GM12878 (cell line): ENCODE data around the gene RICTOR. TPM values are rescaled to one million over a fixed set of nuclear protein-coding genes. Genes with fewer than 3 reads are reported as not detected.

Experiments
- ATAC-seq: fragments of 200-7000 bp; cut with Tn5 transposase; 3 replicates; pipeline ENCODE4 v1.9.1; 2020; ENCODE audit warnings: mild to moderate bottlenecking, moderate library complexity
- BruUV-seq: library from RNA; stranded (reverse); fragments of 400-500 nt; replicated peaks from 2 replicates; lab custom pipeline; 2021; lab: Mats Ljungman, UMichigan
- CTCF ChIA-PET: fragments of 300-600 bp; sonication (Branson Sonifier 250); formaldehyde crosslinking; extraction: SDS; loops from one replicate; lab custom pipeline; 2021; ENCODE audit warnings: inconsistent platforms; lab: Yijun Ruan, JAX
- POLR2A ChIA-PET: fragments of 350-600 bp; formaldehyde crosslinking; extraction: SDS; loops from one replicate; lab custom pipeline; 2021; ENCODE audit warnings: inconsistent platforms; lab: Charles Lee
- RAD21 ChIA-PET: fragments of 300-600 bp; sonication (Branson Sonifier 250); formaldehyde crosslinking; loops from one replicate; lab custom pipeline; 2023; ENCODE audit warnings: antibody characterized with exemption; ENCODE audit not compliant: unreplicated experiment; lab: Charles Lee
- SMC1A ChIA-PET: fragments of 300-600 bp; sonication (Branson Sonifier 250); formaldehyde crosslinking; loops from one replicate; lab custom pipeline; 2023; ENCODE audit not compliant: unreplicated experiment, uncharacterized antibody; lab: Charles Lee
- DNase-seq: peaks from one replicate; pipeline ENCODE4 v3.0.0-alpha.2; 2011; ENCODE audit warnings: low read depth, low spot score
- FAIRE-seq: peaks from 3 replicates; lab custom pipeline; 2011; peaks lifted over from hg19 to GRCh38; lab: Jason Lieb, UNC
- H2AFZ ChIP-seq: 2 replicates; pipeline ENCODE4 v1.6.0; 2011; ENCODE audit warnings: low read depth, low read length, control low read depth; ENCODE audit not compliant: control insufficient read depth
- H3K27ac ChIP-seq: 2 replicates; pipeline ENCODE4 v1.5.1; 2011; ENCODE audit warnings: control low read depth; ENCODE audit not compliant: control insufficient read depth, insufficient read depth
- H3K27me3 ChIP-seq, 2 experiments: replicated peaks in 1 of 2; 2 replicates each; pipeline versions ENCODE4 v1.6.0 to v1.6.1; 2011; ENCODE audit warnings: low read length in 1 of 2; ENCODE audit not compliant: control insufficient read depth in 2 of 2, insufficient read depth in 2 of 2
- H3K36me3 ChIP-seq, 2 experiments: 2 replicates each; pipeline ENCODE4 v1.5.1; 2011; ENCODE audit warnings: low read length in 1 of 2; ENCODE audit not compliant: control insufficient read depth in 2 of 2, insufficient read depth in 2 of 2
- H3K4me1 ChIP-seq: 2 replicates; pipeline ENCODE4 v1.6.1; 2011; ENCODE audit warnings: mild to moderate bottlenecking, low read length, moderate library complexity, mixed read lengths; ENCODE audit not compliant: control insufficient read depth, insufficient read depth
- H3K4me2 ChIP-seq: 2 replicates; pipeline ENCODE4 v1.6.0; 2011; ENCODE audit warnings: control low read depth; ENCODE audit not compliant: control insufficient read depth, insufficient read depth
- H3K4me3 ChIP-seq: fragments of 200-600 bp; sonication (generic); 2 replicates; pipeline ENCODE4 v1.5.1; 2016
- H3K79me2 ChIP-seq: 2 replicates; pipeline ENCODE4 v1.6.0; 2011; ENCODE audit warnings: low read length; ENCODE audit not compliant: control insufficient read depth, insufficient read depth
- H3K9ac ChIP-seq: 2 replicates; pipeline ENCODE4 v1.8.0; 2011; ENCODE audit warnings: low read length, control low read depth, mixed read lengths; ENCODE audit not compliant: control insufficient read depth, insufficient read depth
- H3K9me3 ChIP-seq: replicated peaks from 3 replicates; pipeline ENCODE4 v1.5.1; 2011; ENCODE audit warnings: mild to moderate bottlenecking, low read length; ENCODE audit not compliant: control insufficient read depth, insufficient read depth
- H4K20me1 ChIP-seq: 2 replicates; pipeline ENCODE4 v1.6.0; 2011; ENCODE audit not compliant: control insufficient read depth, insufficient read depth
- ASH2L ChIP-seq: fragments of 300-600, 200-600 bp; sonication (generic); IDR thresholded peaks from 2 replicates; pipeline ENCODE4 v1.6.1; 2017; ENCODE audit warnings: low read depth, mild to moderate bottlenecking, borderline replicate concordance
- ATF3 ChIP-seq: IDR thresholded peaks from 2 replicates; pipeline ENCODE4 v1.6.1; 2011; ENCODE audit warnings: low read depth, mild to moderate bottlenecking, low read length, moderate library complexity, borderline replicate concordance; ENCODE audit errors: extremely low read depth
- CREM ChIP-seq: IDR thresholded peaks from 2 replicates; pipeline ENCODE4 v1.6.1; 2014; ENCODE audit warnings: antibody characterized with exemption, low read depth
- CUX1 ChIP-seq: IDR thresholded peaks from 2 replicates; pipeline ENCODE4 v1.6.1; 2012; ENCODE audit warnings: improper control_type of control experiment, low read depth, low read length; ENCODE audit not compliant: insufficient replicate concordance
- ELK1 ChIP-seq: IDR thresholded peaks from 2 replicates; pipeline ENCODE4 v1.6.1; 2012; ENCODE audit warnings: low read depth, low read length, improper control_type of control experiment
- KDM1A ChIP-seq: fragments of 200-600 bp; sonication (generic); IDR thresholded peaks from 2 replicates; pipeline ENCODE4 v1.6.1; 2016; ENCODE audit warnings: borderline replicate concordance
- NBN ChIP-seq: fragments of 450-650 bp; IDR thresholded peaks from 2 replicates; pipeline ENCODE4 v1.6.1; 2016
- NFXL1 ChIP-seq: fragments of 450-650 bp; IDR thresholded peaks from 2 replicates; pipeline ENCODE4 v1.6.1; 2017; ENCODE audit warnings: antibody characterized with exemption, mild to moderate bottlenecking, borderline replicate concordance
- PAX5 ChIP-seq: IDR thresholded peaks from 2 replicates; pipeline ENCODE4 v1.6.1; 2011; ENCODE audit warnings: low read depth, low read length, borderline replicate concordance
- RBBP5 ChIP-seq: fragments of 200-600 bp; sonication (generic); conservative IDR thresholded peaks from 2 replicates; pipeline ENCODE4 v1.6.1; 2016
- WGBS: methylation state at CpG from one replicate; pipeline ENCODE4 v1.1.6; 2016; ENCODE audit warnings: low lambda C conversion rate; ENCODE audit not compliant: insufficient replicate concordance, insufficient coverage; ENCODE audit errors: missing lambda C conversion rate; 5-methylcytosine and 5-hydroxymethylcytosine counted together
- in situ Hi-C: fragments of 300-500 bp; cut with MboI; formaldehyde crosslinking; loops from 9 replicates; pipeline ENCODE4 v1.14.3; 2018; ENCODE audit warnings: mixed read lengths
- intact Hi-C: fragments of 100-400 bp; cut with micrococcal nuclease; formaldehyde crosslinking; loops from one replicate; pipeline ENCODE4 v1.14.2; 2022; ENCODE audit not compliant: unreplicated experiment
- polyA plus RNA-seq, 11 experiments: library from polyadenylated mRNA; depleted of rRNA in 4 of 11; unstranded in 6 of 11; stranded (reverse) in 5 of 11; fragments of >200 nt; fragmentation: Nextera tagmentation in 4 of 11; fragmentation: Illumina TruSeq in 1 of 11; extraction: Ambion mirVana in 4 of 11; extraction: Trizol in 1 of 11; gene quantifications; 1 replicate in 1 of 11; 2 replicates in 10 of 11; pipeline versions ENCODE4 v1.2.1 to v1.2.3, GENCODE V29; 2011 to 2016; ENCODE audit warnings: inconsistent platforms in 2 of 11, missing spikeins in 2 of 11, low read depth in 1 of 11
- total RNA-seq, 4 experiments: library from RNA; depleted of rRNA in 3 of 4; stranded (reverse); fragments of >200 nt in 3 of 4; fragmentation: Illumina TruSeq in 1 of 4; extraction: Trizol in 1 of 4; gene quantifications; 2 replicates each; pipeline versions ENCODE4 v1.2.1 to v1.2.3, GENCODE V29; 2013 to 2021

Gene RICTOR
- total and polyA plus RNA-seq, 10 of the 15 experiments (the other 5 are each of a cell fraction or from before 2014, with no cell fraction given) = 2.7 to 23.0 (median 6.9) TPM

- no peak overlapping the region for H3K4me3 ChIP-seq
- ChIA-PET POLR2A (no interaction called here), RAD21 (no interaction called here), SMC1A (no interaction called here), CTCF (interaction anchor here (2.5 kb wide), 1 partner anchor 26 kb away, joined by 8 read pairs; no protein-coding TSS in a partner anchor)
- H4K20me1 ChIP-seq = no peaks in the 10 kb centered on the region
- H3K79me2 ChIP-seq = peaks cover 47% of the 10 kb centered on the region
- ATAC-seq (no peak), FAIRE-seq (no peak)
- H3K27ac ChIP-seq = no peak overlapping the region
- in situ Hi-C loops = no loop called here
- TF ChIP-seq CREM (no peak), NBN (no peak), KDM1A (no peak), RBBP5 (no peak)
- TF ChIP-seq, all 136 proteins: peak for 0
- intact Hi-C loops = no loop called here
- WGBS = 89% methylated on average over 3 of the region's 3 CpGs
- no peak for DNase-seq
- no peaks in the 10 kb centered on the region for H3K9me3 ChIP-seq
- H3K4me1 ChIP-seq = peaks cover 8% of the 10 kb centered on the region; the same call in 1 of the 2 replicates
- no TSS peak for BruUV-seq
- H3K4me2 ChIP-seq = no peak overlapping the region
- H3K36me3 ChIP-seq = no peaks in the 10 kb centered on the region
- no peak overlapping the region for H2AFZ ChIP-seq
- no peaks in the 10 kb centered on the region for H3K27me3 ChIP-seq
- no peak overlapping the region for H3K9ac ChIP-seq
These were observed 19.0 kb downstream of the RICTOR start for GRCh38 chr5:39055027-39055767.

GRCh38 chr5:39053189-39053588 is 21.0 kb downstream of the RICTOR start:
- SMC1A ChIA-PET = interaction anchor here (0.5 kb wide), 1 partner anchor 16 kb away, joined by 3 read pairs; no protein-coding TSS in a partner anchor
- CTCF ChIA-PET = no interaction called here
- POLR2A ChIA-PET = no interaction called here
- H3K4me2 ChIP-seq = no peak overlapping the region
- no peak overlapping the region for H3K27ac ChIP-seq
- no peaks in the 10 kb centered on the region for H3K27me3 ChIP-seq
- in situ Hi-C loops = no loop called here
- H3K36me3 ChIP-seq = no peaks in the 10 kb centered on the region
- peaks cover 44% of the 10 kb centered on the region for H3K79me2 ChIP-seq
- no peak overlapping the region for H3K4me3 ChIP-seq
- no peak overlapping the region for H2AFZ ChIP-seq
- H4K20me1 ChIP-seq = no peaks in the 10 kb centered on the region; the same call in 1 of the 2 replicates
- H3K4me1 ChIP-seq = no peaks in the 10 kb centered on the region
- no peak for FAIRE-seq
- no peaks in the 10 kb centered on the region; the same call in 2 of the 3 replicates for H3K9me3 ChIP-seq
- no peak for ATAC-seq
- intact Hi-C loops = no loop called here
- RAD21 ChIA-PET = no interaction called here
- no peak for DNase-seq
- H3K9ac ChIP-seq = no peak overlapping the region
- BruUV-seq = no TSS peak
- 100% methylated on average over 4 of the region's 4 CpGs for WGBS
- TF ChIP-seq ATF3 (no peak), ELK1 (no peak), PAX5 (no peak), CUX1 (no peak), NFXL1 (no peak), ASH2L (no peak)
